NT2/D1 (cell line): ENCODE data around the gene PTPN13.

Experiments used
- DNase-seq: peaks from one replicate; pipeline ENCODE4 v3.0.0-alpha.2; 2011; ENCODE audit warnings: low read depth, low spot score
- H3K27me3 ChIP-seq: 2 replicates; pipeline ENCODE4 v1.6.0; 2011; ENCODE audit warnings: mild to moderate bottlenecking; ENCODE audit not compliant: insufficient read length, insufficient read depth
- H3K36me3 ChIP-seq: 2 replicates; pipeline ENCODE4 v1.6.1; 2011; ENCODE audit warnings: mild to moderate bottlenecking, low read length, mixed read lengths; ENCODE audit not compliant: insufficient read depth, insufficient read length
- H3K4me1 ChIP-seq: 2 replicates; pipeline ENCODE4 v1.5.1; 2011; ENCODE audit not compliant: insufficient read depth, insufficient read length
- H3K4me3 ChIP-seq: 2 replicates; pipeline ENCODE4 v1.5.1; 2011; ENCODE audit warnings: low read depth; ENCODE audit not compliant: insufficient read length
- H3K9ac ChIP-seq: 2 replicates; pipeline ENCODE4 v1.6.0; 2011; ENCODE audit warnings: low read depth; ENCODE audit not compliant: insufficient read length
- H3K9me3 ChIP-seq: 2 replicates; pipeline ENCODE4 v1.5.1; 2011; ENCODE audit warnings: mild to moderate bottlenecking, low read length; ENCODE audit not compliant: insufficient read depth
- SUZ12 ChIP-seq: IDR thresholded peaks from 2 replicates; pipeline ENCODE4 v1.6.1; 2011; ENCODE audit not compliant: insufficient read length, insufficient read depth; ENCODE audit errors: extremely low read depth
- YY1 ChIP-seq: IDR thresholded peaks from 2 replicates; pipeline ENCODE4 v1.6.1; 2011; ENCODE audit not compliant: insufficient read length, insufficient read depth
- ZNF274 ChIP-seq: IDR thresholded peaks from 2 replicates; pipeline ENCODE4 v1.6.1; 2011; ENCODE audit warnings: mild to moderate bottlenecking, low read depth, low read length

Gene PTPN13

DNA sequence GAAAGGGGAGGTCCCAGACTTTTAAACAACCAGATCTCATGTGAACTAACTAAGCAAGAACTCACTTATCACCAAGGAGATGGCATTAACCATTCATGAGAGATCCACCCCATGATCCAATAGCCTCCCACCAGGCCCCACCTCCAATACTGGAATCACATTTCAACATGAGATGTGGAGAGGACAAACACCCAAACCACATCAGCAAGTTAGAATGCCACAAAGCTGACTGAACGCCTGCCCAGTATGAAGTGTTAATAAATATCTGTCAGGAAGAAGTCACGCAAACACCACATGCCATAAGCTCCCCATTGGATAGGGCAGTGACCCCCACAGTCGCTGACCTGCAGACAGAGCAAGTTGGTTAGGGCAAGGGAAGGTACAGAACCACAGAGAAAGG lies 240.8 kb downstream of the PTPN13 start:
- H3K9me3 ChIP-seq = no peaks in the 10 kb centered on the region
- no peak overlapping the region for H3K4me3 ChIP-seq
- H3K9ac ChIP-seq = no peak overlapping the region
- no peaks in the 10 kb centered on the region for H3K36me3 ChIP-seq
- no peak for DNase-seq
- no peaks in the 10 kb centered on the region for H3K27me3 ChIP-seq
- TF ChIP-seq ZNF274 = no peak
- no peak for TF ChIP-seq YY1
- TF ChIP-seq SUZ12 = no peak
- no peaks in the 10 kb centered on the region for H3K4me1 ChIP-seq

DNA sequence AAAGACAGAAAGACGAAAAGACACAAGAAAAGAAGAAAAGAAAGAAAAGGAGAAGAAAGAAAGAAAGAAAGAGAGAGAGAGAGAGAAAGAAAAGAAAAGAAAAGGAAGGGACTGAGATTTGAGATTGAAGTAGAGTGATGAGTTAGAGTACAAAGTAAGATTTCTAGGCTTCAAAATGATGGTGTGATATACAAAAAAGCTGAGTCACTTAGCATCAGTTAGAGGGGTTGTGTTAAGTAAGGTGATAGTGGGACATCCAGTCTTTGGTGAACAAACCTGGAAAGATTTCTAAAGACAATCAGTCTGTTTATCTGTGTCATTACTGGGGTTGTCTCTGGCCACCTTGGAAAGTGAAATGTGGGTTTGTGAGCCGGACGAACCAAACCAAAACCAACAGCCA lies 241.6 kb downstream of the PTPN13 start:
- Histone ChIP-seq H3K4me1 (no peaks in the 10 kb centered on the region), H3K9ac (no peak overlapping the region), H3K9me3 (no peaks in the 10 kb centered on the region), H3K27me3 (no peaks in the 10 kb centered on the region), H3K4me3 (no peak overlapping the region), H3K36me3 (no peaks in the 10 kb centered on the region)
- TF ChIP-seq YY1 (no peak), ZNF274 (no peak), SUZ12 (no peak)
- no peak for DNase-seq

DNA sequence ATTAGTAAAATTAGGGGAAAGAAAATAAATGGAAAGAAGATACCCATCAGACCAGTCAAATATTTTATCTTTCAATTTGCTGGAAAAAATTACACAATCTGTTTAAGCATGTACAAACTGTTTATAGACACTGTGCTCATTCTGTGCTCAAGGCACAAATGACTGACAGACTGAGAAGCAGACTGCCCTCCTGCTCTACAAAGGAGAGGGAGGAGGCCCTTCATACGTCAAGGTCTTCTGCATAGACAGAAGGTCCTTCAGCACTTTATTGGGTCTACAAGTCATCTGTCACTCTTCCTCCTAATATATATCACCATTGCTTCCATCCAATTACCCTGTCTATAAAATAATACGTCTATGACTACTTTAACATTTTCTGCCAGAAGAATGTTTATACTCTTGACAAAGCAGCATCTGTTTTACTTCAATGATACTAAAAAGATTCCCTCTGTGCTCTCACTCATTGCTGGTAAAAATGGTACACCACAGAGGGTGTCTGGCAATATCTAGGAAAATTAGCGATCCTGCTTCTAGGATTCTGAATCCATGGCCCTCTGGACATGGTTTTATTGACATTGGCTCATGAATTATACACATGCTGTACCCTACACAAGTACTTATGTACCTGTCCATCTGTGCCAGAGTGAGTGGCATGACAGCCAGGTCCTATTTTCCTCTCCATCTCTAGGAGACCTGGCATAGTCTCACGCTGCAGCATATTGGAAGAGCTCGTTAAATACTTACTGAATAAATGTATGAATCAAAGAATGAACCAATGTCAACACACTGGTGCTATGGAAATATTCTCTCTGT lies 243.8 kb downstream of the PTPN13 start:
- Histone ChIP-seq H3K27me3 (no peaks in the 10 kb centered on the region), H3K36me3 (no peaks in the 10 kb centered on the region), H3K9ac (no peak overlapping the region), H3K4me3 (no peak overlapping the region), H3K4me1 (no peaks in the 10 kb centered on the region), H3K9me3 (no peaks in the 10 kb centered on the region)
- no peak for DNase-seq
- TF ChIP-seq ZNF274 = no peak
- TF ChIP-seq YY1 = no peak
- TF ChIP-seq SUZ12 = no peak

DNA sequence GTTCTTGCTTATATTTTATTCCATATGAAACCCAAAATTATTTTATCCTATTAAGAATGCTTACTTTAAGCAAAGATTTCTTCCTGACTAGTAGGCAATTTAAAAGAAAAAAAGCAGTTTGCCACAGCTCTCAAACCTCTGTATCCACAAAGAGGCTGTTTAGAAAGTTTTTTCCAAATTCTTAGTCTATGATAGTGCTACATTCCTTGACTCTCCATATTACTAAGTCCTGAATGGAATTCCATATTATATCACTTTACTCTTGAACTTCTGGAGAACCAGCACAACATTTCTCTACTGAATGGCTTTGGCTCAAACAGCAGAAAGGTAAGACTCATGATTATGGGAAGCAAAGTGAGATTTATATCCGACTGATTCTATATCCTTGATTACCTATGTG lies 246.7 kb downstream of the PTPN13 start:
- H3K9ac ChIP-seq = no peak overlapping the region

DNA sequence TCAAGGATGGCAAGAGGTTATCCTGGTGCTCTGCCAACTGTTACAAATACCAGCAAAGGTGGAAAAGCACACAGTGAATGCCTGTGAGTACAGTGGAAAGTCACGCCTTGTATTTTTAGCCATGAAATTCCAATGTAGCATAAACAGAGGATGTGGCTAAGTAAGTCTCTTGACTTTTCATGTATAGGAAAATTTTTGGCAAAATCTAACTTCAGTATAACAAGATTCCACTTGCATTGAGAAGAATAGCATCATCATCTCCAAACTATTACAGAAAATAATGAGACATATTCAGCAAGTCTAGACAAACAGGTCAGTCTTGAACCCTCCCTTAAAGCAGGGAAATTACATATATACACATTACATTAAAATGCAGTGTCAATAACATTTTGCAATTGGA lies 247.2 kb downstream of the PTPN13 start:
- H3K9me3 ChIP-seq = no peaks in the 10 kb centered on the region
- TF ChIP-seq ZNF274 (no peak), YY1 (no peak)
- no peaks in the 10 kb centered on the region for H3K27me3 ChIP-seq
- no peaks in the 10 kb centered on the region for H3K36me3 ChIP-seq
- H3K9ac ChIP-seq = no peak overlapping the region
- no peaks in the 10 kb centered on the region for H3K4me1 ChIP-seq
- H3K4me3 ChIP-seq = no peak overlapping the region
- no peak for DNase-seq

More for the DNA sequence above, 246.7 kb downstream of the PTPN13 start:
- H3K4me1 ChIP-seq = no peaks in the 10 kb centered on the region
- no peaks in the 10 kb centered on the region for H3K9me3 ChIP-seq
- no peak overlapping the region for H3K4me3 ChIP-seq
- no peak for DNase-seq
- no peaks in the 10 kb centered on the region for H3K36me3 ChIP-seq
- TF ChIP-seq SUZ12 (no peak), YY1 (no peak)
- no peaks in the 10 kb centered on the region for H3K27me3 ChIP-seq

DNA sequence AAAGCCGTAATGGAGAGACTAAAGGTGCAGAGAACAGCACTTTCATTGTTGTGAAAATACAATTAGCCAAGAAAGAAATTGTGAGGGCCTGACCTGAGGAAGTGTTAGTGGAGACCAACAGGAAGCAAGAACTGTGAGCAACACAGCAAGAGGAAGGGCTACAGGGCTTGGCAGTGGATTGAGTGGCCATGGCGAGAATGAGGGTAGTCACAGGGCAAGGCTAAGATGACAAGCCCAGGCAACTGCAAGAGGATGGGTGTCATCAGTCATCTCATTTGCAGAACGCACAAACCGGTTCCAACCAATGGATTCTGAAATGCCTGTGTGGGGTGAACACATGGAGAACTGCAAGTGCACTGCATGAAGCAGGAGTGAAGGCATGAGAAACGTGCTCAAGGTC lies 251.5 kb downstream of the PTPN13 start:
- TF ChIP-seq SUZ12 = no peak
- no peak for TF ChIP-seq YY1
- no peak for TF ChIP-seq ZNF274
- Histone ChIP-seq H3K27me3 (no peaks in the 10 kb centered on the region), H3K36me3 (no peaks in the 10 kb centered on the region), H3K9me3 (no peaks in the 10 kb centered on the region), H3K4me3 (no peak overlapping the region), H3K9ac (no peak overlapping the region), H3K4me1 (peaks cover 2% of the 10 kb centered on the region)
- DNase-seq = no peak

DNA sequence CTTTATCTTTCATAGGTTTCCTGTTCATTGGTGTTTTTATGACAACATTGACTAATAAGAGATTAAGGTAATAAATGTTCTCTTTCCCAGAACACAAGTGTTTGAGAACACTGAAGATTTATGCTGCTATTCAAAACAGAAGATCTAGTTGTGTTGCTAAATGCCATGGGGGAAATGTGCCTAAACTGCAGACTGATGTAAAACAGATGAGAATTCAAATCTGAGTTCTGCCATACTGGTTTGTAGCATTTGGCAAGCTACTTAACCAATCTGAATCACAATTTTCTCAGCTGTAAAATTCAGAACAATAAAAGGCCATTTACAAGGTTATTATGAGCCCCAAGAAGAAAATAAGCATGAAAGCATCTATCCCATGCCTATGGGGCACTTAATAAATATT lies 252.8 kb downstream of the PTPN13 start:
- H3K4me3 ChIP-seq = no peak overlapping the region
- DNase-seq = no peak
- no peaks in the 10 kb centered on the region for H3K36me3 ChIP-seq
- H3K9ac ChIP-seq = no peak overlapping the region
- no peaks in the 10 kb centered on the region for H3K27me3 ChIP-seq
- no peaks in the 10 kb centered on the region for H3K9me3 ChIP-seq
- peaks cover 2% of the 10 kb centered on the region for H3K4me1 ChIP-seq
- no peak for TF ChIP-seq YY1
- no peak for TF ChIP-seq ZNF274
- TF ChIP-seq SUZ12 = no peak

DNA sequence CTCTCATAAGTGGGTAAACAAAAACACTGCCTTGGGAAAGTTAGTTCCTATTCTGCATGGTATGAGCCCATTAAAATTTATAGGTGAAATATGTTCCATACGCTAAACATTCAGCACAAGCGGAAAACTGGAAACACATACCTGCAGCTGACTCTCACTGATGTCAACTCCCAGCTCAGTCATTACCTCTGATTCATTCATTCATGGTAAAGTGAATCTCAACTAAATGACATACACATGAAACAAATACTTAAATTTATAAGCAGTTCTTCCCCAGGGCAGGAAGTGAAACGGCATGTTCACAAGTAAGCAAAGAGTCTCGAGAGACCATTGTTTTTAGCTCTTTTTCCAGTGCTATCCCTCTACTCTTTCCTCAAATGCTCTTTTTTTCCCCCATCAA lies 253.5 kb downstream of the PTPN13 start:
- Histone ChIP-seq H3K9me3 (no peaks in the 10 kb centered on the region), H3K36me3 (no peaks in the 10 kb centered on the region), H3K27me3 (no peaks in the 10 kb centered on the region), H3K9ac (no peak overlapping the region), H3K4me3 (no peak overlapping the region), H3K4me1 (peaks cover 2% of the 10 kb centered on the region)
- no peak for DNase-seq
- no peak for TF ChIP-seq ZNF274
